Measurements from ENCODE around the gene LGALS1. TPM values are rescaled to one million over a fixed set of nuclear protein-coding genes. Genes with fewer than 3 reads are reported as not detected.
"Not testable (repeated sequence)": the region's sequence is repeated elsewhere in the genome, so short reads cannot be mapped to it uniquely, and the experiment has no call there.

Gene LGALS1
- total RNA-seq, 2 experiments from 2014 or later = 816 to 833 TPM

DNA sequence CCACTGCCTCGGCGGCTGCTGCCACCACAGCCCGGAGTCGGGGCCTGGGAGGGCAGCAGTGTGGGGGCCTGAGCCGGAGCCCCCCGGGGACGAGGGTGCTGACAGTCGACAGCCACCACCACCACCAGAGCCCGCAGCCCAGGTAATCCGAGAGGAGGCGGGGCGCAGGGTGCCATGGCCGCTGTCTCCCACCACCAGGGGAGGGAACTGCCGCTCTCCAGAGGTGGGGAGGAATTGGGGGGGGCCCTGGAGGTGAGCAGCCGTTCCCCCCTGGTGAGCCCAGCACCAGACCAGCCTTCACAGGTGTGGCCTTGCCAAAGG lies 34.0 kb downstream of the LGALS1 start:
- POLR2A ChIA-PET = no interaction called here
- intact Hi-C loops (cut with micrococcal nuclease) = no loop called here

DNA sequence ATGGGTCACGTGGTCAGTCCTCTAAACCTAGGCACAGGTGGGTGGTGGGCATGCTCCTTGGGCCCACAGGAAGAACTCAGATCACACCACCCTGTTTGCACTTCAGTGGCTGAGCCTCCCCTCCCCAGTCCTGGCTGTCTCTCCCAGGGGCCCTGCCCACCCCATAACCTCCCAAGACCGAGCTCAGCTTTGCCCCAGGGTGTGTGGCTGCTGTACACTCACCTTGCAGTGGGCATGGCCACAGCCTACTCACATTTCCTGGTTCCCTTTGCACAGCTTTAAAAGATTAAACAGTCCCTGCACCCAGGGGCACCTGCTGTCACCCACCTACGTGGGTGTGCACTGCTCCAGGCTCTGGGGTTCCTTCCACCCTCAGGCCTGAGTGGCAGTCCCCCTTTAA lies 35.2 kb downstream of the LGALS1 start:
- Mint-ChIP-seq H3K9me3 (no peaks in the 10 kb centered on the region), H3K27me3 (no peaks in the 10 kb centered on the region), H3K27ac (no peak overlapping the region), H3K4me1 (ENCODE audit: low read depth) (no peaks in the 10 kb centered on the region), H3K4me3 (no peak overlapping the region), H3K36me3 (no peaks in the 10 kb centered on the region)
- no peak for DNase-seq
- intact Hi-C loops (cut with micrococcal nuclease) = no loop called here
- ChIA-PET POLR2A (no interaction called here), CTCF (interaction anchor here (0.9 kb wide), 1 partner anchor 67 kb away, joined by 3 read pairs; no protein-coding TSS in a partner anchor)

More for the DNA sequence above, 34.0 kb downstream of the LGALS1 start:
- no peaks in the 10 kb centered on the region for H3K36me3 Mint-ChIP-seq
- H3K27me3 Mint-ChIP-seq = no peaks in the 10 kb centered on the region
- no peaks in the 10 kb centered on the region for H3K4me1 Mint-ChIP-seq (ENCODE audit: low read depth)
- H3K9me3 Mint-ChIP-seq = no peaks in the 10 kb centered on the region
- DNase-seq = no peak
- H3K27ac Mint-ChIP-seq = no peak overlapping the region
- no peak overlapping the region for H3K4me3 Mint-ChIP-seq
- CTCF ChIA-PET = no interaction called here

- Mint-ChIP-seq H3K4me3 (no peak overlapping the region), H3K4me1 (ENCODE audit: low read depth) (no peaks in the 10 kb centered on the region), H3K9me3 (no peaks in the 10 kb centered on the region), H3K27me3 (no peaks in the 10 kb centered on the region), H3K36me3 (peaks cover under 1% of the 10 kb centered on the region), H3K27ac (no peak overlapping the region)
- no peak for DNase-seq
- CTCF ChIA-PET = interaction anchor here (0.9 kb wide), 1 partner anchor 68 kb away, joined by 3 read pairs; no protein-coding TSS in a partner anchor
- POLR2A ChIA-PET = no interaction called here
- intact Hi-C loops (cut with micrococcal nuclease) = no loop called here
Measured at GRCh38 chr22:37711490-37711889, 36.1 kb downstream of the LGALS1 start.

DNA sequence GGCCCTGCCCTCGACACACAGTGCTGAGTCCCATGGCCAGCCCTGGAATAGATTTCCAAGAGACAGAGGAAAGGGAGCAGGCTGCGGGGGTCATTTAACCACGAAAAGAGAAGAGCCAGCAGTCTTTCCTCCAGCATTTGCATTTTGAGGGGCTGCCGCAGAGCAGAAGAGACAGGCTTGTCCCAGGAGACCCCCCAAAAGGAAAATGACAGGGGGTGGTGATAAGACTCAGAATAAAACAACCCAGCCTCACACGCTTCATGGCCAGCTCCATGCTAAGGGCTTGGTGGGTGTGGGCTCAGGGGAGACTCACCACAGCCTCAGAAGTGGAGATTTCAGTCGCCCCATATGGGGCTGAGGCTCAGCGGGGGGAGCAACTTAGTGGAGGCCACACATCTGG lies 38.3 kb downstream of the LGALS1 start:
- CTCF ChIA-PET = no interaction called here
- intact Hi-C loops (cut with micrococcal nuclease) = no loop called here
- H3K4me1 Mint-ChIP-seq (ENCODE audit: low read depth) = no peaks in the 10 kb centered on the region
- H3K27ac Mint-ChIP-seq = no peak overlapping the region
- DNase-seq = no peak
- H3K27me3 Mint-ChIP-seq = no peaks in the 10 kb centered on the region
- POLR2A ChIA-PET = no interaction called here
- H3K36me3 Mint-ChIP-seq = peaks cover 6% of the 10 kb centered on the region
- no peaks in the 10 kb centered on the region for H3K9me3 Mint-ChIP-seq
- H3K4me3 Mint-ChIP-seq = no peak overlapping the region

GRCh38 chr22:37714634-37715033 lies 39.2 kb downstream of the LGALS1 start:
- H3K9me3 Mint-ChIP-seq = no peaks in the 10 kb centered on the region
- H3K27ac Mint-ChIP-seq = no peak overlapping the region
- DNase-seq = no peak
- POLR2A ChIA-PET = no interaction called here
- no peak overlapping the region for H3K4me3 Mint-ChIP-seq
- intact Hi-C loops (cut with micrococcal nuclease) = no loop called here
- CTCF ChIA-PET = no interaction called here
- H3K27me3 Mint-ChIP-seq = no peaks in the 10 kb centered on the region
- peaks cover 6% of the 10 kb centered on the region for H3K36me3 Mint-ChIP-seq
- peaks cover 1% of the 10 kb centered on the region for H3K4me1 Mint-ChIP-seq (ENCODE audit: low read depth)

GRCh38 chr22:37715760-37716159 lies 40.3 kb downstream of the LGALS1 start:
- Mint-ChIP-seq H3K4me3 (no peak overlapping the region), H3K27me3 (no peaks in the 10 kb centered on the region), H3K4me1 (ENCODE audit: low read depth) (peaks cover 2% of the 10 kb centered on the region), H3K27ac (no peak overlapping the region), H3K9me3 (no peaks in the 10 kb centered on the region), H3K36me3 (peaks cover 6% of the 10 kb centered on the region)
- intact Hi-C loops (cut with micrococcal nuclease) = no loop called here
- ChIA-PET CTCF (interaction anchor here (0.6 kb wide), 1 partner anchor 154 kb away, joined by 3 read pairs; no protein-coding TSS in a partner anchor), POLR2A (no interaction called here)
- no peak for DNase-seq

DNA sequence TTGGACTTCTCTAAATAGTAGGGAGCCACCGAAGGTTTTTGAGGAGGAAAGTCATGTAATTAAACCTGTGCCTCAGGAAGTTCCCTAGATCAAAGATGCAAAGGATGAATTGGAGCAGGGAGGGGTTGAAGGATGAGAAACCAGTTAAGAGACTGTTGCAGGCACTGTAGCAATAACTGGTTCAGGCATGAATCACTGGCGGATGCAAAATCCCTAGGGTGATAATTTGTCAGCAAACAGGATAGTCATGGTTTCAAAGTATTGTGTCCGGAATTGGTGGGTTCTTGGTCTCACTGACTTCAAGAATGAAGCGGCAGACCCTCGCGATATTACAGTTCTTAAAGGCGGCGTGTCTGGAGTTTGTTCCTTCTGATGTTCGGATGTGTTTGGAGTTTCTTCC lies 41.3 kb downstream of the LGALS1 start:
- DNase-seq = no peak
- Mint-ChIP-seq H3K9me3 (no peaks in the 10 kb centered on the region), H3K4me1 (ENCODE audit: low read depth) (peaks cover 2% of the 10 kb centered on the region), H3K36me3 (peaks cover 6% of the 10 kb centered on the region), H3K27me3 (no peaks in the 10 kb centered on the region), H3K4me3 (no peak overlapping the region), H3K27ac (no peak overlapping the region)
- ChIA-PET CTCF (no interaction called here), POLR2A (no interaction called here)
- intact Hi-C loops (cut with micrococcal nuclease) = no loop called here

DNA sequence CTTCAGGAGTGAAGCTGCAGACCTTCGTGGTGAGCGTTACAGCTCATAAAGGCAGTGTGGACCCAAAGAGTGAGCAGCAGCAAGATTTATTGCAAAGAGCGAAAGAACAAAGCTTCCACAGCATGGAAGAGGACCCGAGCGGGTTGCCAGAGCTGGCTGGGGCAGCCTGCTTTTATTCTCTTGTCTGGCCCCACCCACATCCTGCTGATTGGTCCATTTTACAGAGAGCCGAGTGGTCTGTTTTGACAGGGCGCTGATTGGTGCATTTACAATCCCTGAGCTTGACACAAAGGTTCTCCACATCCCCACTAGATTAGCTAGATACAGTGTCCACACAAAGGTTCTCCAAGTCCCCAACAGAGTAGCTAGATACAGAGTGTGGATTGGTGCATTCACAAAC lies 41.8 kb downstream of the LGALS1 start:
- intact Hi-C loops (cut with micrococcal nuclease); POLR2A ChIA-PET; DNase-seq; H3K4me1 Mint-ChIP-seq (ENCODE audit: low read depth); H3K4me3 Mint-ChIP-seq; H3K9me3 Mint-ChIP-seq; H3K27ac Mint-ChIP-seq; H3K27me3 Mint-ChIP-seq; H3K36me3 Mint-ChIP-seq: not testable (repeated sequence)
- CTCF ChIA-PET = interaction anchor here (1.3 kb wide), 1 partner anchor 31 kb away, joined by 4 read pairs; the partner anchor contains the start of gene NOL12

DNA sequence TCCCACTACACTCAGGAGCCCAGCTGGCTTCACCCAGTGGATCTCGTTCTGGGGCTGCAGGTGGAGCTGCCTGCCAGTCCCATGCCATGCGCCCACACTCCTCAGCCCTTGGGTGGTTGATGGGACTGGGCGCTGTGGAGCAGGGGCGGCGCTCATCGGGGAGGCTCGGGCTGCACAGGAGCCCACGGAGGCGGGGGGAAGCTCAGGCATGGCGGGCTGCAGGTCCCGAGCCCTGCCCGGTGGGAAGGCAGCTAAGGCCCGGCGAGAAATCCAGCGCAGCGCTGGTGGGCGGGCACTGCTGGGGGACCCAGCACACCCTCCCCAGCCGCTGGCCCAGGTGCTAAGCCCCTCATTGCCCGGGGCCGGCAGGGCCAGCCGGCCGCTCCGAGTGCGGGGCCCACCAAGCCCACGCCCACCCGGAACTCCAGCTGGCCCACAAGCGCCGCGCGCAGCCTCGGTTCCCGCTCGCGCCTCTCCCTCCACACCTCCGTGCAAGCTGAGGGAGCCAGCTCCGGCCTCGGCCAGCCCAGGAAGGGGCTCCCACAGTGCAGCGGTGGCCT lies 42.4 kb downstream of the LGALS1 start:
- DNase-seq; POLR2A ChIA-PET; H3K9me3 Mint-ChIP-seq; H3K36me3 Mint-ChIP-seq; H3K27me3 Mint-ChIP-seq; H3K27ac Mint-ChIP-seq; H3K4me3 Mint-ChIP-seq; intact Hi-C loops (cut with micrococcal nuclease); H3K4me1 Mint-ChIP-seq (ENCODE audit: low read depth): not testable (repeated sequence)
- CTCF ChIA-PET = interaction anchor here (1.3 kb wide), 1 partner anchor 32 kb away, joined by 4 read pairs; the partner anchor contains the start of gene NOL12

DNA sequence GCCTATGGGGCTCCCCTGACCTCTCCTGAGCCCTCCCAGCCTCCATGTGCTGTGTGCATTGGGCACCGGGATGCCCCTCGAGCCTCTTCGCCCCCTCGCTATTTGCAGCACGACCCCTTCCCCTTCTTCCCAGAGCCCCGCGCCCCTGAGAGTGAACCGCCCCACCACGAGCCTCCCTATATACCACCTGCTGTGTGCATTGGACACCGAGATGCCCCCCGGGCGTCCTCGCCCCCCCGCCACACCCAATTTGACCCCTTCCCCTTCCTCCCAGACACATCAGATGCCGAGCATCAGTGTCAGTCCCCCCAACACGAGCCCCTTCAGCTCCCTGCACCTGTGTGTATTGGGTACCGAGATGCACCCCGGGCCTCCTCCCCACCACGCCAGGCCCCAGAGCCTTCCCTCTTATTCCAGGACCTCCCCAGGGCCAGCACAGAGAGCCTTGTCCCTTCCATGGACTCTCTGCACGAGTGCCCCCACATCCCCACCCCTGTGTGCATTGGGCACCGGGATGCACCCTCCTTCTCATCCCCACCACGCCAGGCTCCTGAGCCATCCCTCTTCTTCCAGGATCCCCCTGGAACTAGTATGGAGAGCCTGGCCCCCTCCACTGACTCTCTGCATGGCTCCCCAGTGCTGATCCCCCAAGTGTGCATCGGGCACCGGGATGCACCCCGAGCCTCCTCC lies 50.3 kb downstream of the LGALS1 start:
- H3K9me3 Mint-ChIP-seq = no peaks in the 10 kb centered on the region
- DNase-seq = no peak
- CTCF ChIA-PET = no interaction called here
- POLR2A ChIA-PET = no interaction called here
- H3K36me3 Mint-ChIP-seq = no peaks in the 10 kb centered on the region
- no peaks in the 10 kb centered on the region for H3K4me1 Mint-ChIP-seq (ENCODE audit: low read depth)
- intact Hi-C loops (cut with micrococcal nuclease) = no loop called here
- H3K27ac Mint-ChIP-seq = no peak overlapping the region
- no peak overlapping the region for H3K4me3 Mint-ChIP-seq
- no peaks in the 10 kb centered on the region for H3K27me3 Mint-ChIP-seq

DNA sequence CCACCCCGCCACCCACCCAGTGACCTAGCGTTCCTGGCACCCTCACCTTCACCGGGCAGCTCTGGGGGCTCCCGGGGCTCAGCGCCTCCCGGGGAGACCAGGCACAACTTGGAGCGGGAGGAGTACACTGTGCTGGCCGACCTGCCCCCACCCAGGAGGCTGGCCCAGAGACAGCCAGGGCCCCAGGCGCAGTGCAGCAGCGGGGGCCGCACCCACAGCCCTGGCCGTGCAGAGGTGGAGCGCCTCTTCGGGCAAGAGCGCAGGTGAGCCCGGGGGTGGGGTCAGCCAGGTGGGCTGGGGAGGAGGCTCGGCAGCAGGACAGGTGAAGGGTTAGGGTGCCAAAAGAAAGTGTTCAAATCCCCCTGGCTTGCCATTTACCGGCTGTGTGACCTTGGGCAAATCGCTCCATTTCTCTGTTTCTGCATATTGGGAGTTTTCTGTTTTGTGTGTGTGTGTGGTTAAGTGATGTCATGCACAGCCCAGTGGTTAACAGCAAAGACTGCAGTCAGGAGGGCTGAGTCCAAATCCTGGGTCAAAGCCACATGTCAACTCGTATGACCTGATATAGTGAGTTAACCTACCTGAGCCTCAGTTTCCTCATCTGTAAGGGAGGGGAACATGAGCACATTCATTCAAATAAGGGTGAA lies 50.9 kb downstream of the LGALS1 start:
- H3K36me3 Mint-ChIP-seq = no peaks in the 10 kb centered on the region
- H3K4me3 Mint-ChIP-seq = no peak overlapping the region
- H3K27me3 Mint-ChIP-seq = no peaks in the 10 kb centered on the region
- ChIA-PET POLR2A (no interaction called here), CTCF (interaction anchor here (0.7 kb wide), 1 partner anchor 12 kb away, joined by 4 read pairs; no protein-coding TSS in a partner anchor)
- H3K4me1 Mint-ChIP-seq (ENCODE audit: low read depth) = no peaks in the 10 kb centered on the region
- intact Hi-C loops (cut with micrococcal nuclease) = no loop called here
- no peaks in the 10 kb centered on the region for H3K9me3 Mint-ChIP-seq
- H3K27ac Mint-ChIP-seq = no peak overlapping the region
- DNase-seq = peak; percentile 18

DNA sequence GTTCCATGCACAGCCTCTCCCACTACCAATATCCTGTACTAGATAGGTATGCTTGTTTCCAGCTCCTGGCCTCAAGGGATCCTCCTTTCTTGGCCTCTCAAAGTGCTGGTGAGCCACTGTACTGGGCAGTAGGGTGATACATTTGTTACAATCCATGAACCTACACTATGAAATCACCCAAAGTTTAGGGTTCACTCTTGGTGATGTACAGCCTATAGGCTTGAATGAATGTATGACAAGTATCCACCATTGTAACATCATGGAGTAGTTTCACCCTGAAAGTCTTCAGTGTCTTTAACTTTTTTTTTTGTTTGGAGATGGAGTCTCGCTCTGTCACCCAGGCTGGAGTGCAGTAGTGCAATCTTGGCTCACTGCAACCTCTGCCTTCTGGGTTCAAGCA lies 53.2 kb downstream of the LGALS1 start:
- CTCF ChIA-PET = interaction anchor here (1.7 kb wide), 1 partner anchor 85 kb away, joined by 6 read pairs; no protein-coding TSS in a partner anchor
- no peaks in the 10 kb centered on the region for H3K27me3 Mint-ChIP-seq
- H3K36me3 Mint-ChIP-seq = no peaks in the 10 kb centered on the region
- no peak overlapping the region for H3K4me3 Mint-ChIP-seq
- POLR2A ChIA-PET = no interaction called here
- DNase-seq = no peak
- no peak overlapping the region for H3K27ac Mint-ChIP-seq
- no peaks in the 10 kb centered on the region for H3K9me3 Mint-ChIP-seq
- no peaks in the 10 kb centered on the region for H3K4me1 Mint-ChIP-seq (ENCODE audit: low read depth)
- intact Hi-C loops (cut with micrococcal nuclease) = no loop called here
